OCI-LY7 (cell line): ENCODE results near the gene ATG16L2. TPM values are rescaled to one million over a fixed set of nuclear protein-coding genes. Genes with fewer than 3 reads are reported as not detected.
A peak's percentile ranks its signal among the peaks of the same experiment; 100 is the strongest.

Source experiments
- BruUV-seq: library from RNA; stranded (reverse); fragments of 400-500 nt; replicated peaks from 2 replicates; lab custom pipeline; 2021; lab: Mats Ljungman, UMichigan
- CTCF ChIA-PET: fragments of 300-600 bp; sonication (Branson Sonifier 250); formaldehyde crosslinking; loops from one replicate; lab custom pipeline; 2022; ENCODE audit warnings: antibody characterized with exemption; ENCODE audit not compliant: unreplicated experiment; lab: Charles Lee
- POLR2A ChIA-PET: fragments of 300-600 bp; sonication (Branson Sonifier 250); formaldehyde crosslinking; loops from one replicate; lab custom pipeline; 2022; ENCODE audit warnings: antibody characterized with exemption; lab: Charles Lee
- DNase-seq: peaks from one replicate; pipeline ENCODE4 v3.0.0-alpha.2; 2015; ENCODE audit warnings: low spot score
- H2AFZ ChIP-seq: fragments of 200-600 bp; sonication (generic), shearing (Covaris generic); 2 replicates; pipeline ENCODE4 v1.6.1; 2014; ENCODE audit warnings: mild to moderate bottlenecking, antibody characterized with exemption, low read length, moderate library complexity
- H3K27ac ChIP-seq: fragments of 200-600 bp; sonication (generic); 2 replicates; pipeline ENCODE4 v1.5.1; 2014; ENCODE audit warnings: mixed run types, low read depth, mild to moderate bottlenecking, moderate library complexity, low read length, inconsistent platforms; ENCODE audit not compliant: poor library complexity, severe bottlenecking
- H3K36me3 ChIP-seq: fragments of 200-600 bp; sonication (generic); 2 replicates; pipeline ENCODE4 v1.6.1; 2014; ENCODE audit warnings: mild to moderate bottlenecking, antibody characterized with exemption, low read length, moderate library complexity, mixed read lengths; ENCODE audit not compliant: insufficient read depth
- H3K4me1 ChIP-seq: fragments of 200-600 bp; sonication (generic); 2 replicates; pipeline ENCODE4 v1.5.1; 2014; ENCODE audit warnings: mild to moderate bottlenecking, low read length; ENCODE audit not compliant: insufficient read depth, poor library complexity, severe bottlenecking
- H3K4me2 ChIP-seq: fragments of 200-600 bp; sonication (generic); 2 replicates; pipeline ENCODE4 v1.6.1; 2014; ENCODE audit warnings: mild to moderate bottlenecking, low read length
- H3K4me3 ChIP-seq: fragments of 200-600 bp; sonication (generic); 2 replicates; pipeline ENCODE4 v1.5.1; 2014; ENCODE audit warnings: mild to moderate bottlenecking, low read depth, low read length; ENCODE audit not compliant: poor library complexity, severe bottlenecking
- H3K79me2 ChIP-seq: fragments of 200-600 bp; sonication (generic); 2 replicates; pipeline ENCODE4 v1.6.1; 2016; ENCODE audit warnings: low read depth, mild to moderate bottlenecking, low read length, moderate library complexity, mixed read lengths; ENCODE audit not compliant: insufficient read depth
- H3K9me2 ChIP-seq: fragments of 200-600 bp; sonication (generic); 2 replicates; pipeline ENCODE4 v1.6.1; 2016; ENCODE audit warnings: mild to moderate bottlenecking, low read length, mixed read lengths; ENCODE audit not compliant: insufficient read depth
- H3K9me3 ChIP-seq: fragments of 200-600 bp; sonication (generic); 2 replicates; pipeline ENCODE4 v1.6.1; 2014; ENCODE audit warnings: mild to moderate bottlenecking, mixed run types, low read length, mixed read lengths
- H4K20me1 ChIP-seq: fragments of 200-600 bp; sonication (generic); 2 replicates; pipeline ENCODE4 v1.6.1; 2014; ENCODE audit warnings: mild to moderate bottlenecking, antibody characterized with exemption, low read length, moderate library complexity, mixed read lengths; ENCODE audit not compliant: insufficient read depth
- CTCF ChIP-seq: fragments of 200-600 bp; sonication (generic); conservative IDR thresholded peaks from 2 replicates; pipeline ENCODE4 v1.5.1; 2014; ENCODE audit warnings: mild to moderate bottlenecking, antibody characterized with exemption, low read length, moderate library complexity, mixed read lengths
- EZH2phosphoT487 ChIP-seq: fragments of 200-600 bp; sonication (generic); IDR thresholded peaks from 2 replicates; pipeline ENCODE4 v1.6.1; 2018; ENCODE audit warnings: low read depth, borderline replicate concordance, mild to moderate bottlenecking, mixed run types, antibody characterized with exemption, low read length, moderate library complexity, mixed read lengths
- intact Hi-C: fragments of 100-400 bp; cut with micrococcal nuclease; formaldehyde crosslinking; loops from one replicate; pipeline ENCODE4 v1.10.0; 2022; ENCODE audit not compliant: unreplicated experiment
- total RNA-seq, 2 experiments: library from RNA; depleted of rRNA in 1 of 2; stranded (reverse); fragments of >200 nt in 1 of 2; shearing (Covaris generic) in 1 of 2; gene quantifications; 2 replicates each; pipeline ENCODE4 v1.2.3, GENCODE V29; 2014 to 2022

ATG16L2 gene
- total RNA-seq, 2 experiments from 2014 or later = 103 to 108 TPM

- Histone ChIP-seq H3K4me1 (peaks cover 10% of the 10 kb centered on the region), H3K36me3 (no peaks in the 10 kb centered on the region), H4K20me1 (no peaks in the 10 kb centered on the region), H3K9me3 (no peaks in the 10 kb centered on the region), H3K79me2 (no peaks in the 10 kb centered on the region), H3K4me3 (no peak overlapping the region), H3K9me2 (no peaks in the 10 kb centered on the region), H3K27ac (no peak overlapping the region), H3K4me2 (no peak overlapping the region), H2AFZ (no peak overlapping the region)
- BruUV-seq = no TSS peak
- no peak for DNase-seq
- POLR2A ChIA-PET = interaction anchor here (0.9 kb wide), 1 partner anchor 29 kb away, joined by 3 read pairs; no protein-coding TSS in a partner anchor
- TF ChIP-seq EZH2phosphoT487 (no peak), CTCF (no peak)
- intact Hi-C loops = no loop called here
- CTCF ChIA-PET = no interaction called here
These were observed 34.6 kb upstream of the ATG16L2 start for GRCh38 chr11:72779495-72780128.

GRCh38 chr11:72780296-72781062, 33.7 kb upstream of the ATG16L2 start:
- Histone ChIP-seq H4K20me1 (no peaks in the 10 kb centered on the region), H3K4me1 (peaks cover 10% of the 10 kb centered on the region), H3K9me2 (no peaks in the 10 kb centered on the region), H3K36me3 (no peaks in the 10 kb centered on the region), H3K79me2 (no peaks in the 10 kb centered on the region), H3K4me2 (no peak overlapping the region), H3K9me3 (no peaks in the 10 kb centered on the region), H3K27ac (no peak overlapping the region), H3K4me3 (no peak overlapping the region), H2AFZ (no peak overlapping the region)
- BruUV-seq = no TSS peak
- POLR2A ChIA-PET = no interaction called here
- CTCF ChIA-PET = no interaction called here
- no peak for TF ChIP-seq CTCF
- TF ChIP-seq EZH2phosphoT487 = no peak
- no peak for DNase-seq
- intact Hi-C loops = no loop called here

GRCh38 chr11:72781063-72781312, 33.2 kb upstream of the ATG16L2 start:
- ChIA-PET POLR2A (no interaction called here), CTCF (no interaction called here)
- no TSS peak for BruUV-seq
- Histone ChIP-seq H3K4me3 (peak overlapping the region; percentile 57), H3K9me2 (no peaks in the 10 kb centered on the region), H3K9me3 (no peaks in the 10 kb centered on the region), H3K4me1 (peaks cover 10% of the 10 kb centered on the region), H3K79me2 (no peaks in the 10 kb centered on the region), H3K4me2 (peak overlapping the region; percentile 66), H4K20me1 (no peaks in the 10 kb centered on the region), H3K27ac (no peak overlapping the region), H3K36me3 (no peaks in the 10 kb centered on the region), H2AFZ (no peak overlapping the region)
- intact Hi-C loops = no loop called here
- no peak for DNase-seq
- TF ChIP-seq EZH2phosphoT487 (no peak), CTCF (no peak)
